HepG2 (cell line): Measurements from ENCODE around the gene PGAP1. TPM values are rescaled to one million over a fixed set of nuclear protein-coding genes. Genes with fewer than 3 reads are reported as not detected.

ENCODE experiments used
- ATF5 ChIP-seq: sonication (generic); formaldehyde crosslinking; IDR thresholded peaks from 2 replicates; pipeline ENCODE4 v1.4.0; 2020; ENCODE audit warnings: mild to moderate bottlenecking, low read depth, missing genetic modification reagents
- CERS6 ChIP-seq: sonication (generic); formaldehyde crosslinking; IDR thresholded peaks from 2 replicates; pipeline ENCODE4 v1.5.0; 2020; ENCODE audit warnings: missing genetic modification reagents
- DNMT3B ChIP-seq: conservative IDR thresholded peaks from 2 replicates; pipeline ENCODE4 v1.6.1; 2016; ENCODE audit warnings: missing biosample characterization, control low read depth
- HMGXB3 ChIP-seq: sonication (generic); formaldehyde crosslinking; IDR thresholded peaks from 2 replicates; pipeline ENCODE4 v1.4.0; 2020; ENCODE audit warnings: missing genetic modification reagents, borderline replicate concordance
- HNF1A ChIP-seq, 2 experiments: sonication (generic) in 1 of 2; formaldehyde crosslinking in 1 of 2; IDR thresholded peaks; 2 replicates each; pipeline versions ENCODE4 v1.4.0 to v1.6.1; 2016 to 2020; ENCODE audit warnings: borderline replicate concordance in 1 of 2, low read depth in 1 of 2, mild to moderate bottlenecking in 1 of 2, missing genetic modification reagents in 1 of 2
- HNRNPH1 ChIP-seq: fragments of 200-400 bp; formaldehyde crosslinking; optimal IDR thresholded peaks from 2 replicates; pipeline ENCODE3; 2017; ENCODE audit warnings: mild to moderate bottlenecking, low read depth, low read length
- HOXA9 ChIP-seq: sonication (generic); formaldehyde crosslinking; IDR thresholded peaks from 2 replicates; pipeline ENCODE4 v1.8.1; 2022; ENCODE audit warnings: missing genetic modification reagents, mild to moderate bottlenecking, moderate library complexity, borderline replicate concordance
- KDM1A ChIP-seq: IDR thresholded peaks from 2 replicates; pipeline ENCODE4 v1.6.1; 2016; ENCODE audit warnings: missing compliant biosample characterization
- NRL ChIP-seq: sonication (generic); formaldehyde crosslinking; IDR thresholded peaks from 2 replicates; pipeline ENCODE4 v1.5.0; 2020; ENCODE audit warnings: missing genetic modification reagents, mild to moderate bottlenecking, moderate library complexity, borderline replicate concordance
- PHF20 ChIP-seq: sonication (generic); formaldehyde crosslinking; IDR thresholded peaks from 2 replicates; pipeline ENCODE4 v1.5.0; 2020; ENCODE audit warnings: mild to moderate bottlenecking, missing genetic modification reagents
- SKIL ChIP-seq: sonication (generic); formaldehyde crosslinking; IDR thresholded peaks from 2 replicates; pipeline ENCODE4 v1.8.0; 2022; ENCODE audit warnings: missing genetic modification reagents, mild to moderate bottlenecking, moderate library complexity, borderline replicate concordance
- TAF15 ChIP-seq: fragments of 200-400 bp; formaldehyde crosslinking; IDR thresholded peaks from one replicate; pipeline ENCODE4 v1.6.1; 2018; ENCODE audit warnings: mild to moderate bottlenecking, low read depth, low read length; ENCODE audit not compliant: poor library complexity, severe bottlenecking
- TCF7 ChIP-seq: sonication (generic); IDR thresholded peaks from 2 replicates; pipeline ENCODE4 v1.6.1; 2016; ENCODE audit warnings: antibody characterized with exemption, low read depth
- U2AF1 ChIP-seq: fragments of 200-400 bp; formaldehyde crosslinking; optimal IDR thresholded peaks from 2 replicates; pipeline ENCODE3; 2017; ENCODE audit warnings: mild to moderate bottlenecking, low read depth, low read length
- ZNF432 ChIP-seq: sonication (generic); formaldehyde crosslinking; IDR thresholded peaks from 2 replicates; pipeline ENCODE4 v1.5.0; 2020; ENCODE audit warnings: missing genetic modification reagents, mild to moderate bottlenecking, borderline replicate concordance
- polyA plus RNA-seq, 8 experiments: library from polyadenylated mRNA; depleted of rRNA in 3 of 8; stranded (reverse) in 7 of 8; unstranded in 1 of 8; fragments of >200 nt; fragmentation: Illumina TruSeq in 4 of 8; extraction: Trizol in 4 of 8; gene quantifications; 2 replicates each; pipeline versions ENCODE4 v1.2.1 to v1.2.3, GENCODE V29; 2011 to 2016; ENCODE audit warnings: low read depth in 4 of 8, missing spikeins in 1 of 8, mixed read lengths in 1 of 8; ENCODE audit not compliant: insufficient read depth in 1 of 8
- total RNA-seq, 5 experiments: library from RNA; depleted of rRNA; stranded (reverse); fragments of >200 nt; fragmentation: Illumina TruSeq; extraction: Trizol; gene quantifications; 2 replicates each; pipeline ENCODE4 v1.2.3, GENCODE V29; 2016; ENCODE audit warnings: low read depth in 1 of 5

The PGAP1 gene
- total and polyA plus RNA-seq, 2 of the 13 experiments (the other 11 are each of a cell fraction or from before 2014, with no cell fraction given) = 4.1 to 6.4 TPM

GRCh38 chr2:196925768-196926561, 542 bp downstream of the PGAP1 start (continued):
- TF ChIP-seq CERS6 (no peak), TAF15 (no peak), SKIL (CRISPR knock-in tag) (no peak), ZNF432 (CRISPR knock-in tag) (no peak), ATF5 (CRISPR knock-in tag) (no peak), HMGXB3 (no peak), HOXA9 (no peak), KDM1A (no peak), HNF1A (IDR thresholded peaks at IDR 0.05; ENCODE audit: low read depth) (no peak), HNF1A (CRISPR knock-in tag; IDR thresholded peaks at IDR 0.05; ENCODE audit: borderline replicate concordance) (no peak), PHF20 (CRISPR knock-in tag) (no peak), HNRNPH1 (no peak), DNMT3B (CRISPR knock-in tag) (no peak), NRL (no peak), U2AF1 (no peak), TCF7 (no peak)
